ENCODE measurements around the gene NATD1.

NATD1 gene

GRCh38 chr17:21272881-21273792 lies 19.9 kb upstream of the NATD1 start:
- no peak overlapping the region for H3K27ac Mint-ChIP-seq
- no peaks in the 10 kb centered on the region for H3K27me3 Mint-ChIP-seq (ENCODE audit: low read depth)
- H3K4me1 Mint-ChIP-seq (ENCODE audit: low read depth) = peaks cover 24% of the 10 kb centered on the region
- no peak overlapping the region for H3K4me3 Mint-ChIP-seq
- no peaks in the 10 kb centered on the region for H3K36me3 Mint-ChIP-seq (ENCODE audit: low read depth)
- H3K9me3 Mint-ChIP-seq = no peaks in the 10 kb centered on the region

DNA sequence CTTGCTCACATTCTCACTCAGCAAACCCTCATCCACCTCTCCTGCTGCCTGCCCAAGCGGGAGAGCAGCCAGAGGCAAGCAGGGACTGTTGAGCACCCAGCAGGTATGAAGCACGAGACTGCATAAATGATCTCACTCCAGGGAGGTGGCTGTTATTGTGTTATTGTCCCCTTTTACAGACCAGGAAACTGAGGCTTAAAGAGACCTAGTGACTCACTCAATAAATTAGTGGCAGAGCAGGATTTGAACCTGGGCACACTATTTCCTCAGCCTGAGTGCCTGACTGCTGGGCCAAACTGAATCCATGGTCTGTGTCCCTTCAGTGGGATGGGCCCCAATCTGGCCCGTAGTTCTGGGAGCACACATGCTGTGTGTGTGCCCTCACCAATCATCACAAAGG lies 19.0 kb upstream of the NATD1 start:
- no peaks in the 10 kb centered on the region for H3K9me3 Mint-ChIP-seq
- no peaks in the 10 kb centered on the region for H3K36me3 Mint-ChIP-seq (ENCODE audit: low read depth)
- no peak overlapping the region for H3K4me3 Mint-ChIP-seq
- peaks cover 29% of the 10 kb centered on the region for H3K4me1 Mint-ChIP-seq (ENCODE audit: low read depth)
- H3K27ac Mint-ChIP-seq = no peak overlapping the region
- H3K27me3 Mint-ChIP-seq (ENCODE audit: low read depth) = no peaks in the 10 kb centered on the region

DNA sequence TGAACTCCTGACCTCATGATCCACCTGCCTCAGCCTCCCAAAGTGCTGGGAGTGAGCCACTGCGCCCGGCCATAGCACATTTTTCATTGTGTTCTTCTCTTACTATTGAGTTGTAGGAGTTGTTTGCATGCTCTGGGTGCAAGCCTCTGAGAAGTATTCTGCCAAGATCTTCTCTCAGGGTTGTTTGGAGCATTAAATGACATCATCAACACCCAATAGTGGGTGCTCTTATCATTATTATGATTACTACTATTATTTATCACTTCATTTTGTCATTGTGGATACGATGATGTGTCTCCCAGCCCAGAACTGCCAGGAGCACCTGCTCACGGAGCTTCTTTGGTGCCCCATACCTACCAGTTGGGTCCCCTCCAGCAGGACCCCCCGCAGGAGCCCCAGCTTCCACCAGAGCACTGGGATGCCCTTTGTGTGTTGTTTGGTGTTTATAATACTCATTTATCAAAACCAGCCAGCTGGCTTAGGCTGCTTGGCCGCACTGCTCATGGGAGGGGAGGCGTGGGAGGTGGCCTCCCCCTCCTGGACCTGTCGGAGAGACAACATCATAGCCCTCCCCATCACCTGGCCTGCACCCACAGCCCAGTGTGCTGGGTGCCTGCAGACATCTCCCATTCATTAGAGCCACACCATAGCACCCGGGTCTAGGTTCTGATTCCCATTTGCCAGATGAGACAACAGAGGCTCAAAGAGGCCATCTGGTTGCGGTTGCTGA lies 18.4 kb upstream of the NATD1 start:
- Mint-ChIP-seq H3K27ac (no peak overlapping the region), H3K4me1 (ENCODE audit: low read depth) (peaks cover 31% of the 10 kb centered on the region), H3K36me3 (ENCODE audit: low read depth) (no peaks in the 10 kb centered on the region), H3K27me3 (ENCODE audit: low read depth) (no peaks in the 10 kb centered on the region), H3K9me3 (no peaks in the 10 kb centered on the region), H3K4me3 (no peak overlapping the region)

DNA sequence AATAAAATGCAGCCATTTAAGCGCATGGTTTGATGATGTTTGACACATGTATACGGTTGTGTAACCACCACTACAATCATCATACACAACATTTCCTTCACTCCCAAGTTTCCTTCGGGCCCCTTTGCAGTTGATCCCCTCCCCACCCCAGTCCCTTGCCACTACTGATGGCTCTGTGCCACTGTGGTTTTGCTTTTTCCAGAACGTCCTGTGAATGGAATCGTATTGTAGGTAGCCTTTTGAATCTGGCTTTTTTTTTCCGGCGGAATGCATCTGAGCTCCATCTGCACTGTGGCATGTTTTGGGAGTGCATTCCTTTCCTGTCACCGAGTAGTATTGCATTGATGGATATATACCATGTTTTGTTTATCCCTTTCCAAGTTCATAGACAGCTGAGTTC lies 16.2 kb upstream of the NATD1 start:
- Mint-ChIP-seq H3K27me3 (ENCODE audit: low read depth) (no peaks in the 10 kb centered on the region), H3K4me1 (ENCODE audit: low read depth) (peaks cover 22% of the 10 kb centered on the region), H3K36me3 (ENCODE audit: low read depth) (no peaks in the 10 kb centered on the region), H3K9me3 (no peaks in the 10 kb centered on the region), H3K27ac (peak overlapping the region; percentile 55), H3K4me3 (no peak overlapping the region)

DNA sequence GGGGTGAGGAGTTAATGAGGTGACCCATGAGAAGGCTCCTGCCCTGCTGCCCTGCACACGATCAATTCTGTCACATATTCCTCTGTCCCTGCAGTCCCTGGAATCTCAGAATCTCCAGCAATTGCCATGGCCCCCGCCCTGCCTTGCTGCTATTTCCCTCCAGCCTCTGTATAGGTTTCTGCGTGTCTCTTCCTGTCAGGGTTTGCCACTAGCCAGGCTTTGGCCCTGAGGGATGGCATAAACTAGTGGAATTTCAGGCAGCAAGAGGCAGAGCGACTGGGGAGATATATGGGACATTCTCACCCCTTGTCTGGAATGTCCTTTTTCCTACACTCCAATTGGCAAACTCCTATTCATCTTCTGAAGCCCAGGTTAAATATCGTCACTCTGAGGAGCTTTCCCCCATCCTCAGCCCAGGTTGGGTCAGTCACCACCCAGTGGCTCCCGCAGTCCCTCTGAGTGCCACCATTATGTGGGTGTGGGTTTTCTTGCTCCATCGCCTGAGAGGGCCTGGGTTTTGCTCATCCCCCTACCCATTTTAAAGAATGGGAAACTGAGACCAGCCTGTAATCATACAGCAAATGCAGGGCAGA lies 15.5 kb upstream of the NATD1 start:
- Mint-ChIP-seq H3K36me3 (ENCODE audit: low read depth) (no peaks in the 10 kb centered on the region), H3K27ac (peak overlapping the region; percentile 88), H3K4me1 (ENCODE audit: low read depth) (peaks cover 22% of the 10 kb centered on the region), H3K4me3 (no peak overlapping the region), H3K27me3 (ENCODE audit: low read depth) (no peaks in the 10 kb centered on the region), H3K9me3 (no peaks in the 10 kb centered on the region)

DNA sequence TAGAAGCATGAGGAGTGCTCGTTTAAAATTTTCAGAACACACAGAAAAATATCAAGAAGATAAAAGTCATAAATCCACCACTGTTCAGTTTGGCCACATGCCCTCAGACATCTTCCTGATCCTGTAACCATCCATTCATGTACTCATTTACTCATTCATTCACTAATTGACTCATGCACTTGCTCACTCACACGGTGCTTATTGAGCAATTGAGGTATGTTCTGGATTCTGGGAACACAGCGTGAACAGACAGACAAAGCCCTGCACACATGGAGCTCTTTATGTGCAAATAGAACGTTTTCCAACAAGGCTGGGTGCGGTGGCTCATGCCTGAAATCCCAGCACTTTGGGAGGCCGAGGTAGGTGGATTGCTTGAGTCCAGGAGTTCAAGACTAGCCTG lies 10.2 kb upstream of the NATD1 start:
- Mint-ChIP-seq H3K4me1 (ENCODE audit: low read depth) (peaks cover 19% of the 10 kb centered on the region), H3K9me3 (no peaks in the 10 kb centered on the region), H3K27ac (no peak overlapping the region), H3K4me3 (no peak overlapping the region), H3K36me3 (ENCODE audit: low read depth) (no peaks in the 10 kb centered on the region), H3K27me3 (ENCODE audit: low read depth) (no peaks in the 10 kb centered on the region)

DNA sequence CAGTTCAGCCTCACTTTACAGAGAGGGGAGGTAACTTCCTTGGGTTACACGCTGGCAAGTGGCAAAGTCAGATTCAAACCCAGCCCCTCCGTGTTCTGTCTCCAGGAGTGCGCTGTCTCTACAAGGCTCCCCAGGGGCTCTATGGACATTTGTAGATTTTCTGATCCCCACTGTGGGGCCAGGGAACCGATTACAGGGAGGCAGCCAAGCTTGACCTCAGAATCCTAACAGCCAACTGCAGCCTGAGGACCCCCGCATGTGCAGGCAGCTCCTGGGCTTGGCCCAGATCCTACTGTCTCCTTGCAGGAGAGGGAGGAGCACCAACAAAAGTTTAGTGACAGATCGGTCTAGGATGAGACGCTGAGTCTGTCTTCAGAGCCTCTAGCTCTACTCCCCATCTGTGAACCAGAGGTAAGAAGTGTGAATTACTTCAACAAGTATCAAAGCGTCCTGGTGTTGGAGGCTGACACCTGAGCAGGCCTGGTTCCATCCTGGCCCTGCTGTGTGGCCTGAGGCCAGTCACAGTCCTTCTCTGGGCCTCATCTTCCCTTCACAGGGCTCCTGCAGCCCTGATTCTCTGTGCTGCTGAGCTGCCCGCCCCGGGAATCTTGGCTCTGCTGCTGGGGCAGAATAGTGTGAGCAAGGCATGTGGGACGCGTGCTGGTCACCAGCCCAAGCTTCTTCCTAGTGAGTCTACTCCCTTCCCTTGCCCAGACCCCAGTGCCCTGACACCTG lies 9.2 kb upstream of the NATD1 start:
- H3K36me3 Mint-ChIP-seq (ENCODE audit: low read depth) = no peaks in the 10 kb centered on the region
- no peak overlapping the region for H3K4me3 Mint-ChIP-seq
- peaks cover 12% of the 10 kb centered on the region for H3K4me1 Mint-ChIP-seq (ENCODE audit: low read depth)
- no peak overlapping the region for H3K27ac Mint-ChIP-seq
- no peaks in the 10 kb centered on the region for H3K9me3 Mint-ChIP-seq
- H3K27me3 Mint-ChIP-seq (ENCODE audit: low read depth) = no peaks in the 10 kb centered on the region

DNA sequence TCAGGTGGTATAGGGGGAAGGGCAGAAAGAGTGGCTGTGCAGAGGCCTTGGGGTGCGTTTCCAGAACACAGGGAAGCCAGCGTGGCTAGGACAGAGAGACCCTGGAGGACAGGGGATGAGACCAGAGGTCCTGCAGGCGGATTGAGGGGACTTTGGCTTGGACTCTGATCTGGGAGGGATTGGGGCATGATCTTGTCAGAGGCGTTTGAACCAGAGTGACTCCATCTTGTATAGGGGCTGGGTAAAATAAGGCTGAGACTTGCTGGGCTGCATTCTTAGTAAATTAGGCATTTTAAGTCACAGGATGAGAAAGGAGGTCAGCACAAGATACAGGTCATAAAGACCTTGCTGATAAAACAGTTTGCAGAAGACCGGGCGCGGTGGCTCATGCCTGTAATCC lies 5.4 kb upstream of the NATD1 start:
- Mint-ChIP-seq H3K27me3 (ENCODE audit: low read depth) (peaks cover 3% of the 10 kb centered on the region), H3K9me3 (no peaks in the 10 kb centered on the region), H3K36me3 (ENCODE audit: low read depth) (no peaks in the 10 kb centered on the region), H3K27ac (no peak overlapping the region), H3K4me1 (ENCODE audit: low read depth) (peaks cover 14% of the 10 kb centered on the region), H3K4me3 (no peak overlapping the region)

DNA sequence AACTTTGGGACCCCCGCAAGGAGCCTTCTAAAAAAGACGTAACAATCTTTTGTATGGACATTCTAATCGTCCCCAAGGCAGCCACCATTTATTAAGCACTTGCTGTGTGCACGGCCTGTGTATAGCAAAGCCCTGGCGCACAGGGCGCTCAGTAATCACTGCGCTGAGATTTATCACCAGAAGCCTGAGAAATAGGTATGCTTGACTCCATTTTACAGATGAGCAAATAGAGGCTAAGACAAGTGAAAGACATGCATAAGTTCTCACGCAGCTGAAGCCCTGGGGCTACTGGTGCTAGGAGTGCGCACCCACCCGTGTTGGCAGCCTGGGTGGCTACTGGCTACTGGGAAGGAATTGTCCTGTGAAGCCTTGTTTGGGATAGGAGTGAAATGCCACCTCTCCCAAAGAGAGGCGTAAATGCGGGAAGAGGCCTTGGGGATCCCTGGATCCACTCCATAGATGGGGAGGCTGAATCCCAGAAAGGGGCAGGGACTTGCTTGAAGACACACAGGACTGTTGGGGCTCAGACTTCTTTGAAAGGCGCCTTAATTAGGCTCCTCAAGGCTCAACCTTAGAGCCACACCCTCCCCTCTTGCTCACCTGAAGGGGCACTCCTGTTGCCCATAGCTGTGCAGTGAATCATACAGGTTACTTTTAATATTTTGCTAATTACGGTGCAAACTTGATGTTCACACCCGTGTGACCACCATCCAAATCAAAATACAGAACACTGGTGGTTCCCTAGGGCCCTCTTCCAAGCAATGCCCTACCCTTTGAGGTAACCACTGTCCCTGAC lies 634 bp upstream of the NATD1 start:
- H3K9me3 Mint-ChIP-seq = no peaks in the 10 kb centered on the region
- H3K27me3 Mint-ChIP-seq (ENCODE audit: low read depth) = peaks cover 20% of the 10 kb centered on the region
- H3K36me3 Mint-ChIP-seq (ENCODE audit: low read depth) = no peaks in the 10 kb centered on the region
- peak overlapping the region; percentile 73 for H3K4me3 Mint-ChIP-seq
- H3K27ac Mint-ChIP-seq = peak overlapping the region; percentile 26
- H3K4me1 Mint-ChIP-seq (ENCODE audit: low read depth) = peaks cover 17% of the 10 kb centered on the region

- H3K36me3 Mint-ChIP-seq (ENCODE audit: low read depth) = no peaks in the 10 kb centered on the region
- peaks cover 11% of the 10 kb centered on the region for H3K4me1 Mint-ChIP-seq (ENCODE audit: low read depth)
- H3K27me3 Mint-ChIP-seq (ENCODE audit: low read depth) = peaks cover 20% of the 10 kb centered on the region
- H3K9me3 Mint-ChIP-seq = no peaks in the 10 kb centered on the region
- no peak overlapping the region for H3K27ac Mint-ChIP-seq
- peak overlapping the region; percentile 75 for H3K4me3 Mint-ChIP-seq
These were observed 868 bp downstream of the NATD1 start for GRCh38 chr17:21252289-21252795.

- Mint-ChIP-seq H3K4me1 (ENCODE audit: low read depth) (peaks cover 11% of the 10 kb centered on the region), H3K9me3 (no peaks in the 10 kb centered on the region), H3K4me3 (no peak overlapping the region), H3K27me3 (ENCODE audit: low read depth) (peaks cover 19% of the 10 kb centered on the region), H3K27ac (no peak overlapping the region), H3K36me3 (ENCODE audit: low read depth) (no peaks in the 10 kb centered on the region)
These were observed 1.7 kb downstream of the NATD1 start for GRCh38 chr17:21251337-21252010.

GRCh38 chr17:21250854-21251253 lies 2.4 kb downstream of the NATD1 start:
- H3K4me1 Mint-ChIP-seq (ENCODE audit: low read depth) = peaks cover 11% of the 10 kb centered on the region
- H3K4me3 Mint-ChIP-seq = no peak overlapping the region
- H3K27ac Mint-ChIP-seq = no peak overlapping the region
- H3K9me3 Mint-ChIP-seq = no peaks in the 10 kb centered on the region
- H3K27me3 Mint-ChIP-seq (ENCODE audit: low read depth) = peaks cover 16% of the 10 kb centered on the region
- no peaks in the 10 kb centered on the region for H3K36me3 Mint-ChIP-seq (ENCODE audit: low read depth)

Measured in T-helper 1 cell treated with Interleukin-12 subunit alpha and Interleukin-12 subunit beta and Interleukin-4 antibody, amounts not matched to agents 30 μg/mL and 1 μg/mL, for 36 hours (primary cell).